D721Med (cell line): ENCODE measurements around the gene GRIN2A.

Source experiments
- DNase-seq: peaks from one replicate; pipeline ENCODE4 v3.0.0; 2011; ENCODE audit warnings: low spot score; ENCODE audit not compliant: insufficient read length
- FAIRE-seq: peaks from 2 replicates; lab custom pipeline; 2011; peaks lifted over from hg19 to GRCh38; lab: Jason Lieb, UNC
- TF ChIP-seq, protein P1 (sequence below): IDR thresholded peaks from 2 replicates; pipeline ENCODE4 v1.5.1; 2012; ENCODE audit warnings: mild to moderate bottlenecking, control low read depth; ENCODE audit not compliant: insufficient read depth; ENCODE audit errors: missing control alignments

The GRIN2A gene

DNA sequence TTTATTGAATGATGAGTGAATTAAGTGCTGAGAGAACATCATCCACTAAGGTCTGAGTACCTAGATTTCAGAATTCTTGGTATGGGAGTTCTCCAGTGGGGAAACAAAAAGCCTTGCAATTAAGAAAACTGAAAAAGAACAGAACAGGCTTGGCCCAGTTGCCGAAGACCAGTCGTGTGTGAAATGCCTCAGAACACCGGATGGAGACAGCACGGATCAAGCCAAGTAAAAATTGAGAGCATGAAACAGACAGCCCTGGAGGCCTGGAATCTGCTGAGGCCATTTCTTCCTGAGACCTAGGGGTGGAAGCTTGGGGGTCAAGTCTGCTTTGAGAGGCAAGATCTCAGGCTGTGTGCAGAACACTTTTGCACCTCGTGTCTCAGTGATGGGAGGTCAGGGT lies 43.3 kb downstream of the GRIN2A start:
- TF ChIP-seq, protein P1, sequence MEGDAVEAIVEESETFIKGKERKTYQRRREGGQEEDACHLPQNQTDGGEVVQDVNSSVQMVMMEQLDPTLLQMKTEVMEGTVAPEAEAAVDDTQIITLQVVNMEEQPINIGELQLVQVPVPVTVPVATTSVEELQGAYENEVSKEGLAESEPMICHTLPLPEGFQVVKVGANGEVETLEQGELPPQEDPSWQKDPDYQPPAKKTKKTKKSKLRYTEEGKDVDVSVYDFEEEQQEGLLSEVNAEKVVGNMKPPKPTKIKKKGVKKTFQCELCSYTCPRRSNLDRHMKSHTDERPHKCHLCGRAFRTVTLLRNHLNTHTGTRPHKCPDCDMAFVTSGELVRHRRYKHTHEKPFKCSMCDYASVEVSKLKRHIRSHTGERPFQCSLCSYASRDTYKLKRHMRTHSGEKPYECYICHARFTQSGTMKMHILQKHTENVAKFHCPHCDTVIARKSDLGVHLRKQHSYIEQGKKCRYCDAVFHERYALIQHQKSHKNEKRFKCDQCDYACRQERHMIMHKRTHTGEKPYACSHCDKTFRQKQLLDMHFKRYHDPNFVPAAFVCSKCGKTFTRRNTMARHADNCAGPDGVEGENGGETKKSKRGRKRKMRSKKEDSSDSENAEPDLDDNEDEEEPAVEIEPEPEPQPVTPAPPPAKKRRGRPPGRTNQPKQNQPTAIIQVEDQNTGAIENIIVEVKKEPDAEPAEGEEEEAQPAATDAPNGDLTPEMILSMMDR = no peak
- DNase-seq (no peak), FAIRE-seq (no peak)

- DNase-seq (no peak), FAIRE-seq (no peak)
- TF ChIP-seq, protein P1 = no peak
These were observed 44.9 kb downstream of the GRIN2A start for GRCh38 chr16:10137341-10137740.

- no peak for DNase-seq
These were observed 45.3 kb downstream of the GRIN2A start for GRCh38 chr16:10136916-10137315.

DNA sequence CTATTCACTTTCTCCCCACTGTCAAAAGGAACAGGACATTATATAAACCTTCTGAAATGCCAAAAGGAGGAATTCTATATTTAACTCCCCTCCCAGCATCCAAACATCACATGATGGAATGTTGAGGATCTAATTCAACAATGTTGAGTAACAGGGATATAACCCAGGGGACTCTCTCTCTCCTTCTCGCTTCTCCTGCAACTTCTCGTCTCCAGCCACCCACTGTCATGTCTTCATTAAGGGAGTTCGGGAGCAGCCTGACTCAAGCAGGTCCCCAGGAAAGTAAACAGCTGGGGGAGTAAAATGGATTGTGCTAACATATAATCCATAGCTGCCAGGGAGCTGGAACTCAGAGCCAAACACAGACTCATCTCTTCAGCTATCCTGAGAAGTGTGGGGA lies 51.7 kb downstream of the GRIN2A start:
- TF ChIP-seq, protein P1 = no peak
- DNase-seq (no peak), FAIRE-seq (no peak)

More at GRCh38 chr16:10136916-10137315, 45.3 kb downstream of the GRIN2A start:
- TF ChIP-seq, protein P1 = peak; percentile 4
- FAIRE-seq = no peak

DNA sequence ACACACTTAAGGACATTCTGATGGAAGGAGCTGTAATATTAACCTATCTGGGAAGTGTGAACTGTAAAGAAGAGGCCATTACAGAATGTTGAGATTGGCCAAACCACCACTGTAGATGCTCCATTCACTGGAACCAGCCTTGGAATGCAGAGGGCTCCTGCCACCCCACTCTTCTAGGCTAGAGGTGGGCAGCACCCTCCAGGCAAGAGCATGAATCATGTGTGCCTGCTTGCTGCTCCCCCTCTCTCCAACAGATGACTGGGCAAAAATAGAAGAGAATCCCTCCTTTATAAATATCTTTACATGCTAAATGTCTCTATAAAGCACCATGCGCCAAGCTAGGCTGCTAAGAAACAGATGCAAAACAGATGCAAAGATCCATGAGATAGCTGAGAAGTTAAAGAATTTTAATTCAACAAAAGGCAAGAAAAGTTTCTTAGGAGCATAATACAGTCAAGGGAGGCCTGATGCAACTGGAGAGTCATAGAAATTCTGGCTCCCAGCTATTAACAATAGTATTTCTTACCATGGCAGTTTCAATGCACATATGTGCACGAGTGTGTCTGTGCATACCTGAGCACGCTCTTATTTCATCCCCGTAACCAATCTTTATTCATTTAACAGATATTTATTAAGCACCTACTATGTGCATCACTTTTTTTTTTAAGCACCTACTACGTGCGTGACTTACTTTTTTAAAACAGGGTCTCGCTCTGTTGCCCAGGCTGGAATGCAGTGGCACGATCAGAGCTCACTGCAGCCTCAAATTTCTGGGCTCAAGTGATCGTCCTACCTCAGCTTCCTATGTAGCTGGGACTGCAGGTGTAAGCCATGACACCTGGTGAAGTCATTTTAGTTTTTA lies 53.6 kb downstream of the GRIN2A start:
- FAIRE-seq = no peak
- no peak for DNase-seq
- TF ChIP-seq, protein P1 = no peak

DNA sequence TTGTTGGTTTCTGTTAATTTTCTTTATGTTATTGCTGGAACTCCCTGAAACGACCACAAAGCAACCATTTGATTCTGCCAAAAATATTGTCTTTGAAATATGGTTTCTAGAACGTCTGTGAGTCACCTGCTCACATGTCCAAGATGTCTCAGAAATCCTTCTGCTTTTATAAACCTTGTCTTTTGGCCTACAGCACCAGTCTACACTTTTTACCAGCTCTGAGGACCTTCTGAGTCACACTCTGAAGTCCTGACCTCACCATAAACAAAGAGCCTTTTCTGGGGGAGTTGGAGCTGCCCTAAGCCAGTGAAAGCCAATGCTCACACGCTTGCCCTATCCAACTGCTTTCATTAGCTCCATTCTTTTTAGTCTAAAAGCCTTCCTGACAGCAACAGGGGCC lies 55.5 kb downstream of the GRIN2A start:
- TF ChIP-seq, protein P1 = no peak
- no peak for DNase-seq
- no peak for FAIRE-seq

DNA sequence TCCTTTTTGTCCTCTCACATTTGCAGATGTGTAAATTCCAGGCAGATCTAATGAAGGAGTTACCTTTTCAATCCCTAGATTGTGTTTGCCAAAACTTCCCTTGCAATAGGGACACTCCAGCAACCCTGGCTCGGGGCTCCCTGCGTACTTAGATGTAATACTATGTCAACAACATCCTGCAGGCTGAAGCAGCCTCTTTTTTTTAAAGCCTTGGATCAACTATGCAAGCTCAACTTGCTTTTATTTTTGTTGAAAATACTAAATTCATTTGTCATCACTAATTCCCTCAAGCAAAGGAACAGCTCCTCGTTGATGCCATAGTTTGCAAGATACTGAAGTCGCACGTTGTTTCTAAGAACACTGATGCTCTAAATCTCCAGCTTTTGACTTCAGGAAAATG lies 59.1 kb downstream of the GRIN2A start:
- FAIRE-seq = no peak
- TF ChIP-seq, protein P1 = no peak
- DNase-seq = no peak
